HCT116 (cell line): ENCODE data around the gene GABRR3. TPM values are rescaled to one million over a fixed set of nuclear protein-coding genes. Genes with fewer than 3 reads are reported as not detected.

Experiments used
- ATAC-seq: fragments of 200-7000 bp; cut with Tn5 transposase; 2 replicates; pipeline ENCODE4 v1.9.1; 2020; ENCODE audit warnings: mild to moderate bottlenecking, moderate library complexity
- BruUV-seq: library from RNA; stranded (reverse); fragments of 400-500 nt; replicated peaks from 2 replicates; lab custom pipeline; 2021; lab: Mats Ljungman, UMichigan
- CTCF ChIA-PET: fragments of 300-600 bp; sonication (Branson Sonifier 250); formaldehyde crosslinking; loops from one replicate; lab custom pipeline; 2021; ENCODE audit warnings: antibody characterized with exemption; lab: Charles Lee
- POLR2A ChIA-PET: fragments of 300-600, 350-600 bp; sonication (Branson Sonifier 250); formaldehyde crosslinking; loops from one replicate; lab custom pipeline; 2021; ENCODE audit warnings: antibody characterized with exemption; lab: Charles Lee
- RAD21 ChIA-PET, 2 experiments: fragments of 300-600 bp; sonication (Branson Sonifier 250); formaldehyde crosslinking; loops; one replicate each; lab custom pipeline; 2023; ENCODE audit warnings: low total read pairs in 2 of 2; ENCODE audit not compliant: uncharacterized antibody in 2 of 2, unreplicated experiment in 2 of 2, low non-redundant PET in 1 of 2; lab: Charles Lee
- DNase-seq: peaks from one replicate; pipeline ENCODE4 v3.0.0-alpha.2; 2010; ENCODE audit warnings: low read depth, low spot score
- H2AFZ ChIP-seq: fragments of 200-600 bp; shearing (Covaris generic), sonication (generic); 2 replicates; pipeline ENCODE4 v1.6.1; 2017; ENCODE audit warnings: low read depth, mixed run types, mixed read lengths, antibody characterized with exemption, low read length; ENCODE audit not compliant: poor library complexity, severe bottlenecking
- H3K27ac ChIP-seq: 2 replicates; pipeline ENCODE4 v1.5.1; 2012; ENCODE audit warnings: low read depth, low read length
- H3K27me3 ChIP-seq: fragments of 200-600 bp; sonication (generic); 2 replicates; pipeline ENCODE4 v1.6.1; 2016; ENCODE audit warnings: mixed run types, low read length, mixed read lengths; ENCODE audit not compliant: insufficient read depth
- H3K36me3 ChIP-seq, 2 experiments: fragments of 200-500 bp in 1 of 2; fragments of 200-600 bp in 1 of 2; sonication (Bioruptor generic) in 1 of 2; sonication (generic) in 1 of 2; 2 replicates each; pipeline versions ENCODE4 v1.5.1 to v1.6.1; 2014 to 2016; ENCODE audit warnings: low read length in 2 of 2, inconsistent platforms in 1 of 2, mixed read lengths in 1 of 2, mixed run types in 1 of 2; ENCODE audit not compliant: insufficient read depth in 2 of 2, control insufficient read depth in 1 of 2
- H3K4me1 ChIP-seq, 2 experiments: fragments of 200-600 bp in 1 of 2; sonication (generic) in 1 of 2; 2 replicates each; pipeline versions ENCODE4 v1.5.1 to v1.6.1; 2012 to 2017; ENCODE audit warnings: low read length in 2 of 2, inconsistent platforms in 1 of 2, mild to moderate bottlenecking in 1 of 2, mixed read lengths in 1 of 2, mixed run types in 1 of 2, moderate library complexity in 1 of 2; ENCODE audit not compliant: insufficient read depth in 2 of 2, control insufficient read depth in 1 of 2
- H3K4me2 ChIP-seq: fragments of 200-600 bp; sonication (generic); 2 replicates; pipeline ENCODE4 v1.6.1; 2017; ENCODE audit warnings: mixed run types, low read length, mixed read lengths
- H3K4me3 ChIP-seq, 2 experiments: fragments of 200-600 bp in 1 of 2; sonication (generic) in 1 of 2; replicated peaks in 1 of 2; 2 replicates each; pipeline ENCODE4 v1.5.1; 2011 to 2016; ENCODE audit warnings: low read length in 2 of 2, control low read depth in 1 of 2, low read depth in 1 of 2, mild to moderate bottlenecking in 1 of 2, mixed read lengths in 1 of 2, mixed run types in 1 of 2
- H3K79me2 ChIP-seq: fragments of 200-600 bp; sonication (generic); 2 replicates; pipeline ENCODE4 v1.6.1; 2017; ENCODE audit warnings: mild to moderate bottlenecking, mixed run types, low read length, moderate library complexity, mixed read lengths; ENCODE audit not compliant: insufficient read depth
- H3K9ac ChIP-seq: fragments of 200-600 bp; sonication (generic); 2 replicates; pipeline ENCODE4 v1.6.1; 2016; ENCODE audit warnings: low read length, mixed read lengths
- H3K9me2 ChIP-seq: fragments of 200-600 bp; sonication (generic), shearing (Covaris generic); 2 replicates; pipeline ENCODE4 v1.6.1; 2017; ENCODE audit warnings: mixed run types, mild to moderate bottlenecking, moderate library complexity; ENCODE audit not compliant: insufficient read depth
- H3K9me3 ChIP-seq, 2 experiments: fragments of 200-500 bp in 1 of 2; fragments of 200-600 bp in 1 of 2; sonication (Bioruptor generic) in 1 of 2; sonication (generic) in 1 of 2; 2 replicates each; pipeline ENCODE4 v1.6.1; 2014 to 2017; ENCODE audit warnings: low read length in 2 of 2, mixed read lengths in 2 of 2, inconsistent platforms in 1 of 2, low read depth in 1 of 2, mild to moderate bottlenecking in 1 of 2, mixed run types in 1 of 2, moderate library complexity in 1 of 2; ENCODE audit not compliant: control insufficient read depth in 1 of 2, insufficient read depth in 1 of 2
- H4K20me1 ChIP-seq: fragments of 200-600 bp; sonication (generic), shearing (Covaris generic); 2 replicates; pipeline ENCODE4 v1.6.1; 2017; ENCODE audit warnings: mixed run types, mild to moderate bottlenecking, moderate library complexity; ENCODE audit not compliant: insufficient read depth
- EGR1 ChIP-seq: IDR thresholded peaks from 2 replicates; pipeline ENCODE4 v1.6.1; 2012; ENCODE audit warnings: low read depth
- ELF1 ChIP-seq: IDR thresholded peaks from 2 replicates; pipeline ENCODE4 v1.6.1; 2012; ENCODE audit warnings: low read depth, borderline replicate concordance
- EZH2 ChIP-seq: fragments of 200-600 bp; sonication (generic); IDR thresholded peaks from 2 replicates; pipeline ENCODE4 v1.6.1; 2017; ENCODE audit warnings: antibody characterized with exemption, mixed run types
- EZH2phosphoT487 ChIP-seq: fragments of 200-600 bp; IDR thresholded peaks from 2 replicates; pipeline ENCODE4 v1.6.1; 2018; ENCODE audit warnings: antibody characterized with exemption, borderline replicate concordance
- MAX ChIP-seq: IDR thresholded peaks from 2 replicates; pipeline ENCODE4 v1.6.1; 2012
- POLR2A ChIP-seq: IDR thresholded peaks from 2 replicates; pipeline ENCODE4 v1.7.0; 2011; ENCODE audit warnings: borderline replicate concordance; ENCODE audit not compliant: insufficient read depth, insufficient read length; ENCODE audit errors: extremely low read depth
- POLR2AphosphoS5 ChIP-seq: IDR thresholded peaks from 2 replicates; pipeline ENCODE4 v1.6.1; 2011; ENCODE audit warnings: mild to moderate bottlenecking, low read depth, low read length, moderate library complexity
- SIN3A ChIP-seq: IDR thresholded peaks from 2 replicates; pipeline ENCODE4 v1.6.1; 2012; ENCODE audit warnings: low read depth
- YY1 ChIP-seq: IDR thresholded peaks from 2 replicates; pipeline ENCODE4 v1.6.1; 2011; ENCODE audit warnings: low read length, low read depth, moderate library complexity, mild to moderate bottlenecking; ENCODE audit not compliant: insufficient replicate concordance; ENCODE audit errors: extremely low read depth
- ZFX ChIP-seq: fragments of 450-650 bp; IDR thresholded peaks from 2 replicates; pipeline ENCODE4 v1.6.1; 2017
- intact Hi-C: fragments of 100-400 bp; cut with micrococcal nuclease; formaldehyde crosslinking; loops from 2 replicates; pipeline ENCODE4 v1.10.0; 2022
- total RNA-seq: library from RNA; stranded (reverse); gene quantifications from one replicate; pipeline ENCODE4 v1.2.1, GENCODE V29; 2021; ENCODE audit not compliant: unreplicated experiment

The GABRR3 gene
- total RNA-seq, 1 experiment from 2014 or later, result not detected

GRCh38 chr3:97971679-97972567 lies 63.2 kb downstream of the GABRR3 start, which contains the start of gene RIOX2:
Gene RIOX2 (minus strand): TSS chr3:97972431. CDS start chr3:97967593, 4,838 bp downstream.
- ATAC-seq (peak; percentile 95), DNase-seq (peak; percentile 32)
- Histone ChIP-seq H2AFZ (no peak within 1 kb of the TSS), H3K27ac (peak within 1 kb of the TSS; percentile 64), H3K9me3 (no peaks in the 10 kb centered on the region), H3K27me3 (no peaks in the 10 kb centered on the region), H3K4me3 (peak within 1 kb of the TSS; percentile 64 to 75), H3K4me1 (peaks cover 6 to 19% of the 10 kb centered on the region in 2 experiments), H3K36me3 (peaks cover 3 to 9% of the 10 kb centered on the region in 2 experiments; a peak in 3 of 4 replicates), H3K9me2 (no peaks in the 10 kb centered on the region), H4K20me1 (no peaks in the 10 kb centered on the region), H3K4me2 (peak within 1 kb of the TSS; percentile 75), H3K9ac (peak within 1 kb of the TSS; percentile 81), H3K79me2 (peaks cover 49% of the 10 kb centered on the region)
- intact Hi-C loops, result loop anchor here (5.0 kb wide), 1 partner anchor 150 kb away; the partner anchor contains the start of gene CRYBG3
- ChIA-PET RAD21 (no interaction called here), POLR2A (interaction anchor here (0.9 kb wide), 1 partner anchor 13 kb away, joined by 3 read pairs; no protein-coding TSS in a partner anchor), CTCF (no interaction called here)
- TSS peak; percentile 51 for BruUV-seq
- TF ChIP-seq EZH2phosphoT487, result no peak
- no peak for TF ChIP-seq ELF1
- TF ChIP-seq SIN3A, result peak; percentile 19
- peak; percentile 77 for TF ChIP-seq POLR2A
- peak; percentile 94 for TF ChIP-seq MAX
- no peak for TF ChIP-seq EGR1
- TF ChIP-seq EZH2, result no peak
- peak; percentile 80 for TF ChIP-seq POLR2AphosphoS5
- TF ChIP-seq ZFX, result peak; percentile 87
- peak; percentile 8 for TF ChIP-seq YY1
